ENCODE data around the gene SIGLEC15.

- TF ChIP-seq CEBPB (IDR thresholded peaks at IDR 0.05) (no peak), PHF8 (IDR thresholded peaks at IDR 0.05; ENCODE audit: borderline replicate concordance, low read depth) (no peak), POLR2A (IDR thresholded peaks at IDR 0.05; ENCODE audit: low read length) (no peak), RARB (CRISPR knock-in tag; IDR thresholded peaks at IDR 0.05) (no peak), EP300 (IDR thresholded peaks at IDR 0.05) (no peak), TP53 (CRISPR knock-in tag; IDR thresholded peaks at IDR 0.05) (no peak), CTCF (IDR thresholded peaks at IDR 0.05) (no peak), SMC3 (IDR thresholded peaks at IDR 0.05) (no peak), ZC3H11A (IDR thresholded peaks at IDR 0.05) (no peak)
Measured at GRCh38 chr18:45829855-45830254, 4.4 kb downstream of the SIGLEC15 start.
